Stimulated activated CD8-positive, alpha-beta memory T cell treated with anti-CD3 and anti-CD28 coated beads, Interleukin-4, amount 100 ng/mL, for 4 hours (primary cell): ENCODE measurements around the gene DAZ1.
"Not testable (repeated sequence)": the region's sequence is repeated elsewhere in the genome, so short reads cannot be mapped to it uniquely, and the experiment has no call there.

Source experiments
- DNase-seq, 2 donors: peaks; one replicate each; pipeline ENCODE4 v3.0.0-alpha.2; 2020; ENCODE audit warnings: low read depth in 2 of 2, low spot score in 1 of 2

The DAZ1 gene, protein sequence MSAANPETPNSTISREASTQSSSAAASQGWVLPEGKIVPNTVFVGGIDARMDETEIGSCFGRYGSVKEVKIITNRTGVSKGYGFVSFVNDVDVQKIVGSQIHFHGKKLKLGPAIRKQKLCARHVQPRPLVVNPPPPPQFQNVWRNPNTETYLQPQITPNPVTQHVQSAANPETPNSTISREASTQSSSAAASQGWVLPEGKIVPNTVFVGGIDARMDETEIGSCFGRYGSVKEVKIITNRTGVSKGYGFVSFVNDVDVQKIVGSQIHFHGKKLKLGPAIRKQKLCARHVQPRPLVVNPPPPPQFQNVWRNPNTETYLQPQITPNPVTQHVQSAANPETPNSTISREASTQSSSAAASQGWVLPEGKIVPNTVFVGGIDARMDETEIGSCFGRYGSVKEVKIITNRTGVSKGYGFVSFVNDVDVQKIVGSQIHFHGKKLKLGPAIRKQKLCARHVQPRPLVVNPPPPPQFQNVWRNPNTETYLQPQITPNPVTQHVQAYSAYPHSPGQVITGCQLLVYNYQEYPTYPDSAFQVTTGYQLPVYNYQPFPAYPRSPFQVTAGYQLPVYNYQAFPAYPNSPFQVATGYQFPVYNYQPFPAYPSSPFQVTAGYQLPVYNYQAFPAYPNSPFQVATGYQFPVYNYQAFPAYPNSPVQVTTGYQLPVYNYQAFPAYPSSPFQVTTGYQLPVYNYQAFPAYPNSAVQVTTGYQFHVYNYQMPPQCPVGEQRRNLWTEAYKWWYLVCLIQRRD

DNA sequence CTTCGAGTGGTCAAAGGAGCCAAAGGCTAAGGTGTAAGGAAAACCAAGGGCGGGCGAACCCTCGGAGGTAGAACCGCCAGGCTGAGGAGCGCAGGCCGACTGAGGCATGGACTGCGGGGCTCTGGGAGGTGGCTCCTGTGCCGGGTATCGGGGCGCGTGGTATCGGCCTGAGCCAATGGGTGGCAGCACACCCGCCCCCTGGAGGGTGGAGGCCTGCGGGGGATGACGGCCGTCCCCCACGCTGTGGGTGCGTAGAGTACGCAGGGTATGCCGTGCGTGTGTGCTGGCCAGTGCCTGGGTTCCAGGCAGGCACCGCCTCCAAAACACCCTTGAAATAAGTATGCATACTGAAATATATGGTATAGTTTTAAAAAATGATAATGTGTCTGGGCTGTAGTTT lies at the start of gene DAZ1:
Gene DAZ1 (minus strand): TSS at position 101 of the 400 bp plus-strand sequence. CDS start 208 bp downstream, outside the sequence.
- DNase-seq, result not testable (repeated sequence)

DNA sequence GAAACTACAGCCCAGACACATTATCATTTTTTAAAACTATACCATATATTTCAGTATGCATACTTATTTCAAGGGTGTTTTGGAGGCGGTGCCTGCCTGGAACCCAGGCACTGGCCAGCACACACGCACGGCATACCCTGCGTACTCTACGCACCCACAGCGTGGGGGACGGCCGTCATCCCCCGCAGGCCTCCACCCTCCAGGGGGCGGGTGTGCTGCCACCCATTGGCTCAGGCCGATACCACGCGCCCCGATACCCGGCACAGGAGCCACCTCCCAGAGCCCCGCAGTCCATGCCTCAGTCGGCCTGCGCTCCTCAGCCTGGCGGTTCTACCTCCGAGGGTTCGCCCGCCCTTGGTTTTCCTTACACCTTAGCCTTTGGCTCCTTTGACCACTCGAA lies 20.4 kb upstream of the DAZ1 start, which contains the start of gene DAZ2:
Gene DAZ2 (plus strand): TSS at position 301 of the 400 bp plus-strand sequence. CDS start 208 bp downstream, outside the sequence.
- DNase-seq, result not testable (repeated sequence)

DNA sequence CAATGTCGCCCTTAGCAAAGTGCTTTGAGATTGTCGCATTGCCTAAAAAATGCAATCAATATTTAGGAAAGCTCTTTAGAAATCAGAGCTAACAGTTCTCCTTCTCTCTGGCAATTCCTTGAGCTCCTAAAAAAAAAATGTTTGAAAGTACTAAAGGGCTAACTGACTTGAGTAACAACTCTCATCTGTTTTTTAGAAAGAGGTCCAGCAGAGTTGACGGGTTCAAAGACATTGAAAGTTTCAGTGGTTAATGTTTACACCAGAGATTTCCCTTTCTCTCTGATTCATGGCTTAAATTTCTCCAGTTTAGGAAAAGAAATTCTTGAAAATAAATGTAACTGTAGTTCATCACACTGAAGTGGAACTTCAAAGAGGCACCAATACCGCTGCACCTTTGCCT lies 11.9 kb upstream of the DAZ1 start:
- DNase-seq, result not testable (repeated sequence)

DNA sequence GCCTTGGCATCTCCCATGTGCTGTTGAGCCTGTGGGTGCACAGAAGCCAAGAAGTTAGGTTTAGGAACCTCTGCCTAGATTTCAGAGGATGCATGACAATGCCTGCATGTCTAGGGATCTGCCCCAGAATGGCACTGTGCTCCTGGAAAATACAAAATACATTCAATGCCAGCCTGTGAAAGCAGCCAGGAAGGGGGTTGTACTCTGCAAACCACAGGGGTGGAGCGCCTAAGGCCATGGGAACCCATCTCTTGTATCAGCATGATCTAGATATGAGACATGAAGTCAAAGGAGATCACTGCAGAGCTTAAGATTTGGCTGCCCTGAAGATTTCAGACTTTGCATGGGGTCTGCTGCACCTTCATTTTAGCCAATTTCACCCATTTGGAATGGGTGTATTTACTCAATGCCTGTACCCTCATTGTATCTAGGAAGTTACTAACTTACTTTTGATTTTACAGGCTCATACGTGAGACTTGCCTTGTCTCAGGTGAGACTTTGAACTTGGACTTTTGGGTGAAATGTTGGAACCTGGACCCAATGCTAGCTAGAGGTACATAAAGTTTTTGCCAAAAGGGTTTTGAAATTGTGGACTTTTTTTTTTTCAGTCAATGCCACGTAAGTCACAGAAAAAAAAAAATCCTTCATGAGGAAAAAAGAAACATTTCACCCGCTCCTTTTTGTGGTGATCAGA lies 11.1 kb upstream of the DAZ1 start:
- DNase-seq, result not testable (repeated sequence)

DNA sequence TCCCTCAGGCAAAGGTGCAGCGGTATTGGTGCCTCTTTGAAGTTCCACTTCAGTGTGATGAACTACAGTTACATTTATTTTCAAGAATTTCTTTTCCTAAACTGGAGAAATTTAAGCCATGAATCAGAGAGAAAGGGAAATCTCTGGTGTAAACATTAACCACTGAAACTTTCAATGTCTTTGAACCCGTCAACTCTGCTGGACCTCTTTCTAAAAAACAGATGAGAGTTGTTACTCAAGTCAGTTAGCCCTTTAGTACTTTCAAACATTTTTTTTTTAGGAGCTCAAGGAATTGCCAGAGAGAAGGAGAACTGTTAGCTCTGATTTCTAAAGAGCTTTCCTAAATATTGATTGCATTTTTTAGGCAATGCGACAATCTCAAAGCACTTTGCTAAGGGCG lies 8.6 kb upstream of the DAZ1 start:
- DNase-seq, result not testable (repeated sequence)
